GM19452 (cell line): ENCODE results near the gene PAPSS2.
"Not testable (repeated sequence)": the region's sequence is repeated elsewhere in the genome, so short reads cannot be mapped to it uniquely, and the experiment has no call there.

Experiments used
- ATAC-seq: cut with Tn5 transposase; IDR thresholded peaks from one replicate; pipeline ENCODE4 v1.9.1; 2021; ENCODE audit not compliant: unreplicated experiment

Gene PAPSS2

GRCh38 chr10:87642486-87642885 lies 17.2 kb upstream of the PAPSS2 start:
- no peak for ATAC-seq

GRCh38 chr10:87642988-87643387 lies 16.7 kb upstream of the PAPSS2 start:
- ATAC-seq = no peak

- no peak for ATAC-seq
Measured at GRCh38 chr10:87643920-87644319, 15.8 kb upstream of the PAPSS2 start.

GRCh38 chr10:87644500-87644899 lies 15.2 kb upstream of the PAPSS2 start:
- not testable (repeated sequence) for ATAC-seq

- no peak for ATAC-seq
Measured at GRCh38 chr10:87646192-87646909, 13.3 kb upstream of the PAPSS2 start.

- ATAC-seq = no peak
Measured at GRCh38 chr10:87646935-87647334, 12.7 kb upstream of the PAPSS2 start.

- ATAC-seq = no peak
Measured at GRCh38 chr10:87650838-87651589, 8.7 kb upstream of the PAPSS2 start.

- no peak for ATAC-seq
Measured at GRCh38 chr10:87651801-87652200, 7.9 kb upstream of the PAPSS2 start.

GRCh38 chr10:87652261-87652660 lies 7.4 kb upstream of the PAPSS2 start:
- no peak for ATAC-seq

- no peak for ATAC-seq
Measured at GRCh38 chr10:87654212-87654611, 5.5 kb upstream of the PAPSS2 start.

GRCh38 chr10:87656431-87657072 lies 3.1 kb upstream of the PAPSS2 start:
- no peak for ATAC-seq

GRCh38 chr10:87657371-87657770 lies 2.3 kb upstream of the PAPSS2 start:
- ATAC-seq = no peak

- no peak for ATAC-seq
Measured at GRCh38 chr10:87658321-87658795, 1.3 kb upstream of the PAPSS2 start.

- ATAC-seq = no peak
Measured at GRCh38 chr10:87658858-87659555, 671 bp upstream of the PAPSS2 start.

- ATAC-seq = no peak
Measured at GRCh38 chr10:87660484-87661133, 931 bp downstream of the PAPSS2 start.

GRCh38 chr10:87661861-87662785 lies 2.4 kb downstream of the PAPSS2 start:
- ATAC-seq = no peak

- ATAC-seq = no peak
Measured at GRCh38 chr10:87664276-87664701, 4.6 kb downstream of the PAPSS2 start.

GRCh38 chr10:87667493-87667892 lies 7.8 kb downstream of the PAPSS2 start:
- no peak for ATAC-seq

- ATAC-seq = no peak
Measured at GRCh38 chr10:87668324-87669074, 8.8 kb downstream of the PAPSS2 start.
